Measurements from ENCODE around the gene SHB. TPM values are rescaled to one million over a fixed set of nuclear protein-coding genes. Genes with fewer than 3 reads are reported as not detected.
A peak's percentile ranks its signal among the peaks of the same experiment; 100 is the strongest.

The SHB gene
- total RNA-seq, 2 donors from 2014 or later = 28.1 to 38.1 TPM

DNA sequence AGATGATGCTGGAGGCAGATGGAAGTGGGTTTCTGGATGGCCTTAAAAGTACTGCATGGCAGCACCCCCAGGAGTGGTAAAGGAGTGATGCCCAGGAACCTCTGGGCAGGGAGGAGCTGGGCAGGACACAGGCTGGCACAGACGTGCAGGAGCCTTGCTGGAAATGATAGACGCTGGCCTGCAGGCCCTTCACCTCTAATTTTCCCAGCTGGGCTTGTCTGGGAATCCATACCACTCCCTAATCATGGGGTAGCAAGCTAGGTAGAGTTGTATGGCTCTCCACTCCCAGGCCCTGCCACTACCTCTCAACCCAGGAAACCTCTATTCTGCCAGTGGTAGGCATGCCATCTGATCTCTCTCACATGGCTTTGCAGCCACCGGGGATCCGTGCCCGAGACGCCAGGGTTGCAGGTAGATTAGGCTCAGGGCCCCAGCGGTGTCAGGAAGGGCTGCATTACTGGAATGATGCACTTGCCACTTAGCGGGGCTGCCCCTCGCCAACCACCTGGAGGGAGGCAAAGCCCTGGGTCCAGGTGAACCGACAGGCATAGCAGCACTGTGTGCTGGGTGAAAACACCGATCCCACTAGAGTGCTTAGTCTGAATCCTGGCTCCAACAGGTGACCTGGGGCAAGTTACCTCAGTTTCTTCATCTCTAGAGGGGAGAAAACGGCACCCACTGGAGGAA, 85.5 kb downstream of the SHB start:
- no peaks in the 10 kb centered on the region for H3K4me1 ChIP-seq (ENCODE audit: control insufficient read depth, insufficient read depth, low read length)
- Mint-ChIP-seq H3K4me3 (no peak overlapping the region), H3K4me1 (peaks cover 4% of the 10 kb centered on the region), H3K9me3 (no peaks in the 10 kb centered on the region), H3K27me3 (ENCODE audit: insufficient read depth) (no peaks in the 10 kb centered on the region), H3K36me3 (ENCODE audit: low read depth) (peaks cover 38% of the 10 kb centered on the region), H3K27ac (peak overlapping the region; percentile 21)
- H3K9ac ChIP-seq (ENCODE audit: extremely low read depth, low read length, poor library complexity, severe bottlenecking) = no peak overlapping the region
- 91 to 93% methylated on average over 9 to 12 of the region's 12 CpGs for WGBS, 2 experiments (ENCODE audit: insufficient coverage in 1 of 2, insufficient read length in 1 of 2)
- peaks cover 46% of the 10 kb centered on the region for H3K36me3 ChIP-seq (ENCODE audit: control insufficient read depth, insufficient read depth, low read length)
- no peak overlapping the region for H3K4me3 ChIP-seq (ENCODE audit: low read length)
- no peak overlapping the region for H3K27ac ChIP-seq (ENCODE audit: low read depth, low read length)
- no peaks in the 10 kb centered on the region for H3K27me3 ChIP-seq (ENCODE audit: control insufficient read depth, insufficient read depth, low read length, poor library complexity, severe bottlenecking)
- H3K9me3 ChIP-seq (ENCODE audit: control insufficient read depth, low read length) = no peaks in the 10 kb centered on the region
- DNase-seq = no peak
- TF ChIP-seq, protein P1, sequence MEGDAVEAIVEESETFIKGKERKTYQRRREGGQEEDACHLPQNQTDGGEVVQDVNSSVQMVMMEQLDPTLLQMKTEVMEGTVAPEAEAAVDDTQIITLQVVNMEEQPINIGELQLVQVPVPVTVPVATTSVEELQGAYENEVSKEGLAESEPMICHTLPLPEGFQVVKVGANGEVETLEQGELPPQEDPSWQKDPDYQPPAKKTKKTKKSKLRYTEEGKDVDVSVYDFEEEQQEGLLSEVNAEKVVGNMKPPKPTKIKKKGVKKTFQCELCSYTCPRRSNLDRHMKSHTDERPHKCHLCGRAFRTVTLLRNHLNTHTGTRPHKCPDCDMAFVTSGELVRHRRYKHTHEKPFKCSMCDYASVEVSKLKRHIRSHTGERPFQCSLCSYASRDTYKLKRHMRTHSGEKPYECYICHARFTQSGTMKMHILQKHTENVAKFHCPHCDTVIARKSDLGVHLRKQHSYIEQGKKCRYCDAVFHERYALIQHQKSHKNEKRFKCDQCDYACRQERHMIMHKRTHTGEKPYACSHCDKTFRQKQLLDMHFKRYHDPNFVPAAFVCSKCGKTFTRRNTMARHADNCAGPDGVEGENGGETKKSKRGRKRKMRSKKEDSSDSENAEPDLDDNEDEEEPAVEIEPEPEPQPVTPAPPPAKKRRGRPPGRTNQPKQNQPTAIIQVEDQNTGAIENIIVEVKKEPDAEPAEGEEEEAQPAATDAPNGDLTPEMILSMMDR (conservative IDR thresholded peaks at IDR 0.05) = no peak

DNA sequence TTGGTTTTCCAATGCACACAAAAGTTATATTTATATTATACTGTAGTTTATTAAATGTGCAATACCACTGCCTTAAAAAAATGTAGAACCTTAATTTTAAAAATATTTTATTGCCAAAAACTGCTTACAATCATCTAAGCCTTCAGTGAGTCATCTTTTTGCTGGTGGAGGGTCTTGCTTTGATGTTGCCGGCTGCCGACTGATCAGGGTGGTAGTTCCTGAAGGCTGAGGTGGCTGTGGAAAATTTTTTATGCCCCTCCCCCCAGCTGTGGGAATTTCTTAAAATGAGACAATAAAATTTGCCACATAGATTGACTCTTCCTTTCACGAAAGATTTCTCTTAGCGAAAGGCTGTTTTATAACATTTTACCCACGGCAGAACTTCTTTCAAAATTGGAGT, 89.2 kb downstream of the SHB start:
- Histone ChIP-seq H3K36me3 (ENCODE audit: control insufficient read depth, insufficient read depth, low read length) (peaks cover 56% of the 10 kb centered on the region), H3K4me1 (ENCODE audit: control insufficient read depth, insufficient read depth, low read length) (no peaks in the 10 kb centered on the region), H3K9me3 (ENCODE audit: control insufficient read depth, low read length) (no peaks in the 10 kb centered on the region), H3K27me3 (ENCODE audit: control insufficient read depth, insufficient read depth, low read length, poor library complexity, severe bottlenecking) (no peaks in the 10 kb centered on the region), H3K27ac (ENCODE audit: low read depth, low read length) (no peak overlapping the region), H3K4me3 (ENCODE audit: low read length) (no peak overlapping the region), H3K9ac (ENCODE audit: extremely low read depth, low read length, poor library complexity, severe bottlenecking) (no peak overlapping the region)
- Mint-ChIP-seq H3K9me3 (no peaks in the 10 kb centered on the region), H3K4me1 (peaks cover 9% of the 10 kb centered on the region), H3K4me3 (no peak overlapping the region), H3K27me3 (ENCODE audit: insufficient read depth) (no peaks in the 10 kb centered on the region), H3K36me3 (ENCODE audit: low read depth) (peaks cover 49% of the 10 kb centered on the region), H3K27ac (no peak overlapping the region)
- DNase-seq = no peak
- TF ChIP-seq, protein P1 (conservative IDR thresholded peaks at IDR 0.05) = no peak
- WGBS, 2 experiments (ENCODE audit: insufficient coverage in 1 of 2, insufficient read length in 1 of 2) = 92 to 96% methylated on average over 3 to 5 of the region's 5 CpGs

DNA sequence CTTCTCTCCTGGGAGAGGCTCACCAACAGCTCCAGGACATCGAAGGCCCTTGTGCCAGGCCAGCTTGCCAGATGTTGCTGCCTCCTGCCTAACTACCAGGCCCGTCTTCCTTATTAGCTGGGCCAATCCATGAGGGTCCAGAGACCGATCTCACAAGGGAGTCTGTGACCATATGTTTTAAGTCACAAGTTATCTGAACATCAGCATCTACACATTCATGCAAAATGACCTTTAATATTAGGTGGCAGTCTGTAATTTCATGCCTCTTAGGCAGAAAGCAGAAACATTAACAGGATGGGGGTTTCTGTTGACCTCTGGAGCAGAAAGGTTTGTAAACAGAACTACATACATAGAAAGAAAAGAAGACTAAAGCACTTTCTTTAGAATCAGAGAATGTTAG, 90.0 kb downstream of the SHB start:
- TF ChIP-seq, protein P1 (conservative IDR thresholded peaks at IDR 0.05) = no peak
- no peaks in the 10 kb centered on the region for H3K9me3 ChIP-seq (ENCODE audit: control insufficient read depth, low read length)
- 96 to 100% methylated on average over 3 of the region's 3 CpGs for WGBS, 2 experiments (ENCODE audit: insufficient coverage in 1 of 2, insufficient read length in 1 of 2)
- H3K4me3 Mint-ChIP-seq = no peak overlapping the region
- no peaks in the 10 kb centered on the region for H3K9me3 Mint-ChIP-seq
- no peaks in the 10 kb centered on the region for H3K27me3 ChIP-seq (ENCODE audit: control insufficient read depth, insufficient read depth, low read length, poor library complexity, severe bottlenecking)
- no peak overlapping the region for H3K27ac Mint-ChIP-seq
- peaks cover 9% of the 10 kb centered on the region for H3K4me1 Mint-ChIP-seq
- H3K27me3 Mint-ChIP-seq (ENCODE audit: insufficient read depth) = no peaks in the 10 kb centered on the region
- no peaks in the 10 kb centered on the region for H3K4me1 ChIP-seq (ENCODE audit: control insufficient read depth, insufficient read depth, low read length)
- peaks cover 60% of the 10 kb centered on the region for H3K36me3 ChIP-seq (ENCODE audit: control insufficient read depth, insufficient read depth, low read length)
- H3K36me3 Mint-ChIP-seq (ENCODE audit: low read depth) = peaks cover 52% of the 10 kb centered on the region
- no peak overlapping the region for H3K4me3 ChIP-seq (ENCODE audit: low read length)
- no peak for DNase-seq
- no peak overlapping the region for H3K9ac ChIP-seq (ENCODE audit: extremely low read depth, low read length, poor library complexity, severe bottlenecking)
- no peak overlapping the region for H3K27ac ChIP-seq (ENCODE audit: low read depth, low read length)

Measured in endodermal cell (in vitro differentiated cells).